Gastroesophageal sphincter (tissue), 3 donors: ENCODE results near the gene SYT7.

Experiments used
- CTCF ChIP-seq, 4 experiments: fragments of 200-600 bp in 2 of 4; fragments of 450-650 bp in 2 of 4; sonication (generic) in 1 of 4; IDR thresholded peaks; one replicate each; pipeline ENCODE4 v1.5.1; 2017 to 2019; ENCODE audit warnings: antibody characterized with exemption in 4 of 4, mild to moderate bottlenecking in 2 of 4, moderate library complexity in 2 of 4
- EP300 ChIP-seq: sonication (generic); formaldehyde crosslinking; IDR thresholded peaks from one replicate; pipeline ENCODE4 v1.6.1; 2017; ENCODE audit warnings: antibody characterized with exemption, mild to moderate bottlenecking
- POLR2A ChIP-seq, 2 donors: fragments of 450-650 bp; IDR thresholded peaks; one replicate each; pipeline ENCODE4 v1.6.1; 2017; ENCODE audit warnings: antibody characterized with exemption in 2 of 2, mild to moderate bottlenecking in 2 of 2, moderate library complexity in 1 of 2
- POLR2AphosphoS5 ChIP-seq: sonication (generic); formaldehyde crosslinking; IDR thresholded peaks from one replicate; pipeline ENCODE4 v1.6.1; 2017; ENCODE audit warnings: antibody characterized with exemption

GRCh38 chr11:61618978-61619377 lies 38.1 kb upstream of the SYT7 start:
- no peak for TF ChIP-seq CTCF (IDR thresholded peaks at IDR 0.05)
- no peak for TF ChIP-seq POLR2A (IDR thresholded peaks at IDR 0.05)
- no peak for TF ChIP-seq POLR2AphosphoS5
- TF ChIP-seq EP300 = no peak
